PC-3 (cell line): Measurements from ENCODE around the gene FSTL5.

ENCODE experiments used
- CTCF ChIP-seq: fragments of 300-600 bp; sonication (generic); conservative IDR thresholded peaks from 2 replicates; pipeline ENCODE4 v1.5.1; 2017; ENCODE audit warnings: antibody characterized with exemption, low read depth, mild to moderate bottlenecking, low read length
- EZH2 ChIP-seq: fragments of 300-600 bp; sonication (generic); IDR thresholded peaks from one replicate; pipeline ENCODE4 v1.6.1; 2017; ENCODE audit warnings: antibody characterized with exemption, mild to moderate bottlenecking, low read length; ENCODE audit not compliant: unreplicated experiment
- EZH2phosphoT487 ChIP-seq: fragments of 300-600 bp; sonication (generic); IDR thresholded peaks from 2 replicates; pipeline ENCODE4 v1.6.1; 2018; ENCODE audit warnings: mild to moderate bottlenecking, antibody characterized with exemption, low read length, borderline replicate concordance

GRCh38 chr4:162016991-162017390, 146.8 kb downstream of the FSTL5 start:
- TF ChIP-seq CTCF (no peak), EZH2 (no peak), EZH2phosphoT487 (no peak)
